Measurements from ENCODE around the gene DLG2. TPM values are rescaled to one million over a fixed set of nuclear protein-coding genes. Genes with fewer than 3 reads are reported as not detected.

Gene DLG2
- total and polyA plus RNA-seq, 2 donors (not counting 3 experiments of a cell fraction or from before 2014, with no cell fraction given): 0.15 to 1.1 TPM

- no TSS peak for BruUV-seq (replicated peaks)
Measured at GRCh38 chr11:83840326-83840725, 1786.8 kb downstream of the DLG2 start.

More at GRCh38 chr11:83840326-83840725, 1786.8 kb downstream of the DLG2 start:
- Histone ChIP-seq H3K4me2 (ENCODE audit: insufficient read depth, low read length) (no peak overlapping the region), H3K9me3 (replicated peaks; ENCODE audit: control insufficient read depth, insufficient read depth, low read length) (no peaks in the 10 kb centered on the region), H3K27ac (ENCODE audit: insufficient read depth, low read depth, low read length) (no peak overlapping the region), H3K27me3 (ENCODE audit: control insufficient read depth in 2 of 2, insufficient read depth in 2 of 2, low read length in 2 of 2) (peaks cover 0 to 6% of the 10 kb centered on the region in 2 experiments), H3K9me1 (replicated peaks; ENCODE audit: control insufficient read depth, extremely low read depth, insufficient read depth, low read length) (no peaks in the 10 kb centered on the region), H2AFZ (ENCODE audit: low read depth, low read length) (no peak overlapping the region), H3K79me2 (ENCODE audit: control insufficient read depth, insufficient read depth, low read length) (no peaks in the 10 kb centered on the region), H3K9ac (replicated peaks; ENCODE audit: extremely low read depth, insufficient read depth, low read length) (no peak overlapping the region), H3K4me1 (ENCODE audit: control insufficient read depth, extremely low read depth, insufficient read depth, low read length) (no peaks in the 10 kb centered on the region), H3K36me3 (ENCODE audit: control insufficient read depth in 2 of 2, extremely low read depth in 1 of 2, insufficient read depth in 2 of 2, low read length in 2 of 2) (no peaks in the 10 kb centered on the region), H4K20me1 (replicated peaks; ENCODE audit: control insufficient read depth, extremely low read depth, insufficient read depth, low read length) (no peaks in the 10 kb centered on the region), H3K4me3 (replicated peaks in 1 of 3; ENCODE audit: insufficient read depth in 1 of 3, low read depth in 1 of 3, low read length in 3 of 3) (no peak overlapping the region)
- FAIRE-seq (no peak), DNase-seq (ENCODE audit: low read depth, low spot score) (no peak)
- intact Hi-C loops (cut with micrococcal nuclease) (no loop called here), dilution Hi-C loops (cut with MboI; ENCODE audit: extremely low pct_ligation_motif_present, low sequenced_read_pairs) (no loop called here)
- TF ChIP-seq CTCF (IDR thresholded peaks at IDR 0.05; ENCODE audit: extremely low read depth in 1 of 2, insufficient read depth in 1 of 2, low read depth in 1 of 2, low read length in 2 of 2) (no peak), FOS (IDR thresholded peaks at IDR 0.05; ENCODE audit: borderline replicate concordance, insufficient read depth, low read length) (no peak), MAX (IDR thresholded peaks at IDR 0.05; ENCODE audit: insufficient read depth, insufficient read length) (no peak), POLR2AphosphoS5 (IDR thresholded peaks at IDR 0.05; ENCODE audit: insufficient read depth, low read depth, low read length) (no peak), MYC (IDR thresholded peaks at IDR 0.05; ENCODE audit: low read depth, low read length) (no peak), GATA2 (IDR thresholded peaks at IDR 0.05; ENCODE audit: insufficient read depth, insufficient read length, low read depth, low read length) (no peak), POLR2A (IDR thresholded peaks at IDR 0.05; ENCODE audit: low read depth, low read length) (no peak), JUN (IDR thresholded peaks at IDR 0.05; ENCODE audit: borderline replicate concordance, insufficient read depth, insufficient read length, low read depth) (no peak), EZH2 (IDR thresholded peaks at IDR 0.05; ENCODE audit: borderline replicate concordance, low read depth, low read length, severe bottlenecking) (no peak)
- CTCF ChIA-PET: interaction anchor here (1.2 kb wide), 1 partner anchor 14 kb away, joined by 3 read pairs; no protein-coding TSS in a partner anchor
- POLR2A ChIA-PET: no interaction called here
